GM23248 (cell line): ENCODE data around the gene ART5.
"Not testable (repeated sequence)": the region's sequence is repeated elsewhere in the genome, so short reads cannot be mapped to it uniquely, and the experiment has no call there.

ENCODE experiments used
- EZH2 ChIP-seq: fragments of 200-600 bp; sonication (generic); IDR thresholded peaks from 2 replicates; pipeline ENCODE4 v1.6.1; 2018; ENCODE audit warnings: antibody characterized with exemption, mild to moderate bottlenecking; ENCODE audit not compliant: insufficient read depth, poor library complexity, severe bottlenecking
- EZH2phosphoT487 ChIP-seq: fragments of 200-600 bp; sonication (generic); IDR thresholded peaks from 2 replicates; pipeline ENCODE4 v1.6.1; 2018; ENCODE audit warnings: antibody characterized with exemption, moderate library complexity, mild to moderate bottlenecking, low read depth; ENCODE audit not compliant: insufficient read depth

- TF ChIP-seq EZH2, EZH2phosphoT487: not testable (repeated sequence)
These were observed 50.5 kb downstream of the ART5 start for GRCh38 chr11:3591326-3591725.
